C4-2B (cell line): ENCODE measurements around the gene MAN1A2.

Source experiments
- CTCF ChIP-seq: fragments of 450-650 bp; conservative IDR thresholded peaks from 2 replicates; pipeline ENCODE4 v1.5.1; 2017; ENCODE audit warnings: mild to moderate bottlenecking
- ZFX ChIP-seq: fragments of 450-650 bp; IDR thresholded peaks from 2 replicates; pipeline ENCODE4 v1.6.1; 2017

GRCh38 chr1:117537291-117537920 is 170.2 kb downstream of the MAN1A2 start:
- peak; percentile 32 for TF ChIP-seq CTCF
- TF ChIP-seq ZFX, result no peak
